MV-4-11 (cell line): Measurements from ENCODE around the gene TPSD1.
A peak's percentile ranks its signal among the peaks of the same experiment; 100 is the strongest.

ENCODE experiments used
- DNase-seq: peaks from one replicate; lab custom pipeline; 2025; lab: John Stamatoyannopoulos, UW

TPSD1 gene

GRCh38 chr16:1299868-1300203 is 44.0 kb downstream of the TPSD1 start:
- DNase-seq: no peak

GRCh38 chr16:1300664-1301476 is 45.0 kb downstream of the TPSD1 start:
- peak; percentile 35 for DNase-seq

- no peak for DNase-seq
These were observed 45.7 kb downstream of the TPSD1 start for GRCh38 chr16:1301562-1301961.

- no peak for DNase-seq
These were observed 50.0 kb downstream of the TPSD1 start for GRCh38 chr16:1305823-1306222.

GRCh38 chr16:1306334-1306733 is 50.5 kb downstream of the TPSD1 start:
- no peak for DNase-seq

GRCh38 chr16:1308036-1308976 is 52.4 kb downstream of the TPSD1 start:
- peak; percentile 58 for DNase-seq
